Neuronal stem cell (in vitro differentiated cells): ENCODE data around the gene SIL1.

Experiments
- DNase-seq: peaks from one replicate; pipeline ENCODE4 v3.0.0-alpha.2; 2013; ENCODE audit warnings: low spot score
- H2AFZ ChIP-seq: one replicate; pipeline ENCODE4 v1.6.1; 2013; ENCODE audit warnings: mild to moderate bottlenecking, low read length, inconsistent platforms
- H2AK5ac ChIP-seq: 2 replicates; pipeline ENCODE4 v1.6.1; 2013; ENCODE audit warnings: low read depth, mild to moderate bottlenecking, inconsistent platforms, low read length, moderate library complexity, mixed read lengths
- H2BK120ac ChIP-seq: 2 replicates; pipeline ENCODE4 v1.6.1; 2013; ENCODE audit warnings: low read depth, mild to moderate bottlenecking, inconsistent platforms, low read length, moderate library complexity, mixed read lengths
- H2BK12ac ChIP-seq: one replicate; pipeline ENCODE4 v1.6.1; 2013; ENCODE audit warnings: low read length, inconsistent platforms
- H2BK15ac ChIP-seq: 2 replicates; pipeline ENCODE4 v1.6.1; 2013; ENCODE audit warnings: mild to moderate bottlenecking, low read length, inconsistent platforms, mixed read lengths
- H2BK5ac ChIP-seq: one replicate; pipeline ENCODE4 v1.6.1; 2013; ENCODE audit warnings: inconsistent platforms, mild to moderate bottlenecking, low read length, moderate library complexity
- H3K14ac ChIP-seq: one replicate; pipeline ENCODE4 v1.6.1; 2013; ENCODE audit warnings: low read length, inconsistent platforms
- H3K18ac ChIP-seq: 2 replicates; pipeline ENCODE4 v1.6.1; 2013; ENCODE audit warnings: low read length, inconsistent platforms
- H3K23ac ChIP-seq: 2 replicates; pipeline ENCODE4 v1.6.1; 2013; ENCODE audit warnings: low read depth, mild to moderate bottlenecking, mixed read lengths, low read length, inconsistent platforms; ENCODE audit not compliant: poor library complexity
- H3K27ac ChIP-seq: replicated peaks from 3 replicates; pipeline ENCODE4 v1.5.1; 2013; ENCODE audit warnings: low read length, inconsistent platforms
- H3K27me3 ChIP-seq, 3 experiments: 2 replicates each; pipeline ENCODE4 v1.6.1; 2013; ENCODE audit warnings: low read length in 3 of 3, mild to moderate bottlenecking in 2 of 3, inconsistent platforms in 1 of 3, low read depth in 1 of 3, mixed read lengths in 1 of 3, moderate library complexity in 1 of 3; ENCODE audit not compliant: control insufficient read depth in 3 of 3, insufficient read depth in 3 of 3
- H3K36me3 ChIP-seq, 2 donors: replicated peaks in 1 of 2; 2 replicates each; pipeline ENCODE4 v1.6.1; 2013; ENCODE audit warnings: low read length in 2 of 2; ENCODE audit not compliant: control insufficient read depth in 2 of 2, insufficient read depth in 2 of 2
- H3K4ac ChIP-seq: 2 replicates; pipeline ENCODE4 v1.6.1; 2013; ENCODE audit warnings: inconsistent platforms, mild to moderate bottlenecking, low read length, moderate library complexity
- H3K4me1 ChIP-seq, 2 donors: 1 replicate in 1 of 2; 2 replicates in 1 of 2; pipeline ENCODE4 v1.6.1; 2013; ENCODE audit warnings: low read length in 2 of 2, low read depth in 1 of 2; ENCODE audit not compliant: control insufficient read depth in 2 of 2, insufficient read depth in 1 of 2
- H3K4me2 ChIP-seq: one replicate; pipeline ENCODE4 v1.6.1; 2013; ENCODE audit warnings: mild to moderate bottlenecking, low read length, inconsistent platforms; ENCODE audit not compliant: insufficient read depth, poor library complexity, severe bottlenecking
- H3K4me3 ChIP-seq, 2 donors: 2 replicates each; pipeline ENCODE4 v1.5.1; 2013; ENCODE audit warnings: low read length in 2 of 2, mild to moderate bottlenecking in 2 of 2, inconsistent platforms in 1 of 2, moderate library complexity in 1 of 2
- H3K79me1 ChIP-seq: one replicate; pipeline ENCODE4 v1.6.1; 2013; ENCODE audit warnings: low read depth, mild to moderate bottlenecking, inconsistent platforms, low read length, moderate library complexity
- H3K9ac ChIP-seq: one replicate; pipeline ENCODE4 v1.6.1; 2013; ENCODE audit warnings: mild to moderate bottlenecking, low read depth, low read length, inconsistent platforms; ENCODE audit not compliant: poor library complexity
- H3K9me3 ChIP-seq, 2 donors: replicated peaks in 1 of 2; 2 replicates each; pipeline versions ENCODE3 to v1.6.1; 2013; ENCODE audit warnings: low read length in 2 of 2, mild to moderate bottlenecking in 2 of 2, inconsistent platforms in 1 of 2, low read depth in 1 of 2, mixed read lengths in 1 of 2, moderate library complexity in 1 of 2; ENCODE audit not compliant: control insufficient read depth in 2 of 2, insufficient read depth in 1 of 2
- H4K8ac ChIP-seq: one replicate; pipeline ENCODE4 v1.6.1; 2013; ENCODE audit warnings: low read depth, mild to moderate bottlenecking, inconsistent platforms, low read length, moderate library complexity
- H4K91ac ChIP-seq: one replicate; pipeline ENCODE4 v1.6.1; 2013; ENCODE audit warnings: low read length, low read depth, mild to moderate bottlenecking, inconsistent platforms; ENCODE audit not compliant: poor library complexity
- WGBS, 2 donors: extraction: QIAGEN DNeasy Blood & Tissue Kit; methylation state at CpG; one replicate each; pipeline ENCODE4 v1.1.7; 2013; ENCODE audit warnings: missing lambda C conversion rate in 2 of 2, mixed read lengths in 1 of 2; ENCODE audit not compliant: insufficient read length in 2 of 2, insufficient replicate concordance in 1 of 2; ENCODE audit errors: extremely low coverage in 2 of 2; 5-methylcytosine and 5-hydroxymethylcytosine counted together

The SIL1 gene

GRCh38 chr5:138955013-138955660 is 243.0 kb downstream of the SIL1 start:
- no peak overlapping the region for H2BK5ac ChIP-seq
- no peak overlapping the region for H3K14ac ChIP-seq
- no peaks in the 10 kb centered on the region for H3K79me1 ChIP-seq
- no peak overlapping the region for H3K4ac ChIP-seq
- no peak overlapping the region for H3K27ac ChIP-seq
- H2BK120ac ChIP-seq = no peak overlapping the region
- no peak overlapping the region for H3K23ac ChIP-seq
- H3K4me2 ChIP-seq = no peak overlapping the region
- no peak overlapping the region for H3K9ac ChIP-seq
- no peak overlapping the region for H4K8ac ChIP-seq
- no peak overlapping the region for H4K91ac ChIP-seq
- peak overlapping the region; percentile 7 for H3K18ac ChIP-seq
- no peak overlapping the region for H2AK5ac ChIP-seq
- H3K36me3 ChIP-seq = peaks cover 0 to 2% of the 10 kb centered on the region in 2 donors
- no peak overlapping the region for H2BK15ac ChIP-seq
- no peak overlapping the region for H3K4me3 ChIP-seq
- DNase-seq = no peak
- no peaks in the 10 kb centered on the region for H3K9me3 ChIP-seq
- peaks cover 18 to 31% of the 10 kb centered on the region in 2 donors for H3K4me1 ChIP-seq
- H3K27me3 ChIP-seq = no peaks in the 10 kb centered on the region
- H2AFZ ChIP-seq = no peak overlapping the region
- WGBS, 2 donors = no CpG with 5 or more reads among the region's 12 CpGs
- no peak overlapping the region for H2BK12ac ChIP-seq

GRCh38 chr5:138954257-138955012 is 243.7 kb downstream of the SIL1 start:
- H3K4me1 ChIP-seq = peaks cover 18 to 31% of the 10 kb centered on the region in 2 donors
- no peak overlapping the region for H4K91ac ChIP-seq
- H4K8ac ChIP-seq = no peak overlapping the region
- H2BK5ac ChIP-seq = no peak overlapping the region
- no peak overlapping the region for H2AK5ac ChIP-seq
- H3K79me1 ChIP-seq = no peaks in the 10 kb centered on the region
- H3K4ac ChIP-seq = no peak overlapping the region
- peak overlapping the region; percentile 27 for H3K18ac ChIP-seq
- no CpG with 5 or more reads among the region's 4 CpGs for WGBS, 2 donors
- H3K23ac ChIP-seq = no peak overlapping the region
- no peak overlapping the region for H3K9ac ChIP-seq
- no peak for DNase-seq
- H2BK120ac ChIP-seq = no peak overlapping the region
- H3K4me2 ChIP-seq = no peak overlapping the region
- H2BK12ac ChIP-seq = no peak overlapping the region
- no peak overlapping the region for H3K14ac ChIP-seq
- no peaks in the 10 kb centered on the region for H3K9me3 ChIP-seq
- no peaks in the 10 kb centered on the region for H3K27me3 ChIP-seq
- no peak overlapping the region for H3K27ac ChIP-seq
- H2AFZ ChIP-seq = no peak overlapping the region
- no peak overlapping the region for H3K4me3 ChIP-seq
- H2BK15ac ChIP-seq = no peak overlapping the region
- peaks cover 0 to 2% of the 10 kb centered on the region in 2 donors for H3K36me3 ChIP-seq

- Histone ChIP-seq H2AK5ac (no peak overlapping the region), H3K18ac (peak overlapping the region; percentile 34), H3K4me3 (no peak overlapping the region), H2BK120ac (no peak overlapping the region), H3K9ac (no peak overlapping the region), H3K27ac (no peak overlapping the region), H2BK5ac (no peak overlapping the region), H3K14ac (no peak overlapping the region), H2BK15ac (no peak overlapping the region), H3K27me3 (no peaks in the 10 kb centered on the region), H3K4me1 (peaks cover 23 to 36% of the 10 kb centered on the region in 2 donors), H2AFZ (no peak overlapping the region), H2BK12ac (no peak overlapping the region), H3K36me3 (peaks cover 0 to 2% of the 10 kb centered on the region in 2 donors), H3K4me2 (no peak overlapping the region), H3K23ac (no peak overlapping the region), H3K4ac (no peak overlapping the region), H4K8ac (no peak overlapping the region), H3K79me1 (no peaks in the 10 kb centered on the region), H4K91ac (no peak overlapping the region), H3K9me3 (no peaks in the 10 kb centered on the region)
- no CpG with 5 or more reads among the region's 14 CpGs for WGBS, 2 donors
- no peak for DNase-seq
Measured at GRCh38 chr5:138953387-138954256, 244.5 kb downstream of the SIL1 start.

GRCh38 chr5:138952962-138953361 is 245.2 kb downstream of the SIL1 start:
- no peak overlapping the region for H2BK5ac ChIP-seq
- H3K4me1 ChIP-seq = peaks cover 28 to 43% of the 10 kb centered on the region in 2 donors
- H3K9me3 ChIP-seq = no peaks in the 10 kb centered on the region
- no peaks in the 10 kb centered on the region for H3K27me3 ChIP-seq
- no peak overlapping the region for H4K8ac ChIP-seq
- H2AK5ac ChIP-seq = no peak overlapping the region
- no peak overlapping the region for H4K91ac ChIP-seq
- no peak overlapping the region for H2BK120ac ChIP-seq
- H3K9ac ChIP-seq = no peak overlapping the region
- H2BK12ac ChIP-seq = no peak overlapping the region
- WGBS, 2 donors = no CpG with 5 or more reads among the region's 6 CpGs
- no peak overlapping the region for H3K27ac ChIP-seq
- H3K23ac ChIP-seq = no peak overlapping the region
- no peak overlapping the region for H3K14ac ChIP-seq
- no peak overlapping the region for H2BK15ac ChIP-seq
- DNase-seq = no peak
- H3K4me3 ChIP-seq = no peak overlapping the region
- peaks cover 0 to 2% of the 10 kb centered on the region in 2 donors for H3K36me3 ChIP-seq
- H3K4ac ChIP-seq = no peak overlapping the region
- H3K18ac ChIP-seq = peak overlapping the region; percentile 5
- H3K79me1 ChIP-seq = no peaks in the 10 kb centered on the region
- no peak overlapping the region for H2AFZ ChIP-seq
- H3K4me2 ChIP-seq = no peak overlapping the region
